ENCODE results near the gene GPD2.

DNA sequence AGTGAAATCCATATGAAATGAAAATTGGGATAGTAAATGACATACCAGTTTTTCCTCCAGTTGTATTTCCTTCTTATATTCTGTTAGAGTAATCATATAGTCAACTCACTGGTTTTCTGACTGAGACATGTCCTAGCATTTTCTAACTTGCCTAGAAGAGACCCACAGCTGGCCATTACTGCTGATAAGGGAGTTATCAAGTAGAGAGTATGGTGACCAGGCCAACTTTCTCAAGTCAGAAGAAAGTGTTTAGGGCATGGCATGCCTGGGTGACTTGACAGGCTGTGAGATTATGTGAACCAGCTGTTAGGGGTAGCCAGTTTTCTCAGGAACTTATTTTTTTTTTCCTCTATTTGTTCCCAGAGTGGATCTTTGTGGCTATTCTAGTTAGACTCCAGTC is 81.2 kb downstream of the GPD2 start:
- TF ChIP-seq, protein P1, sequence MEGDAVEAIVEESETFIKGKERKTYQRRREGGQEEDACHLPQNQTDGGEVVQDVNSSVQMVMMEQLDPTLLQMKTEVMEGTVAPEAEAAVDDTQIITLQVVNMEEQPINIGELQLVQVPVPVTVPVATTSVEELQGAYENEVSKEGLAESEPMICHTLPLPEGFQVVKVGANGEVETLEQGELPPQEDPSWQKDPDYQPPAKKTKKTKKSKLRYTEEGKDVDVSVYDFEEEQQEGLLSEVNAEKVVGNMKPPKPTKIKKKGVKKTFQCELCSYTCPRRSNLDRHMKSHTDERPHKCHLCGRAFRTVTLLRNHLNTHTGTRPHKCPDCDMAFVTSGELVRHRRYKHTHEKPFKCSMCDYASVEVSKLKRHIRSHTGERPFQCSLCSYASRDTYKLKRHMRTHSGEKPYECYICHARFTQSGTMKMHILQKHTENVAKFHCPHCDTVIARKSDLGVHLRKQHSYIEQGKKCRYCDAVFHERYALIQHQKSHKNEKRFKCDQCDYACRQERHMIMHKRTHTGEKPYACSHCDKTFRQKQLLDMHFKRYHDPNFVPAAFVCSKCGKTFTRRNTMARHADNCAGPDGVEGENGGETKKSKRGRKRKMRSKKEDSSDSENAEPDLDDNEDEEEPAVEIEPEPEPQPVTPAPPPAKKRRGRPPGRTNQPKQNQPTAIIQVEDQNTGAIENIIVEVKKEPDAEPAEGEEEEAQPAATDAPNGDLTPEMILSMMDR (IDR thresholded peaks at IDR 0.05) = no peak
- TF ChIP-seq POLR2A (IDR thresholded peaks at IDR 0.05) = no peak

Data from heart left ventricle (tissue), 13 donors.